Trophoblast cell (in vitro differentiated cells and primary cell): ENCODE results near the gene FBXO42.

Experiments used
- DNase-seq, 2 donors: peaks; one replicate each; pipeline ENCODE4 v3.0.0-alpha.2; 2016
- H2AFZ ChIP-seq: 2 replicates; pipeline ENCODE4 v1.6.1; 2013; ENCODE audit warnings: low read length, moderate library complexity, mild to moderate bottlenecking; ENCODE audit not compliant: insufficient read depth, poor library complexity
- H2AK5ac ChIP-seq: 2 replicates; pipeline ENCODE4 v1.6.1; 2013; ENCODE audit warnings: mild to moderate bottlenecking, low read length
- H2BK120ac ChIP-seq: 2 replicates; pipeline ENCODE4 v1.6.1; 2013; ENCODE audit warnings: low read length, mild to moderate bottlenecking, moderate library complexity; ENCODE audit not compliant: insufficient read depth, poor library complexity
- H2BK12ac ChIP-seq: 2 replicates; pipeline ENCODE4 v1.6.1; 2013; ENCODE audit warnings: mild to moderate bottlenecking, low read length, moderate library complexity
- H2BK5ac ChIP-seq: 2 replicates; pipeline ENCODE4 v1.6.1; 2013; ENCODE audit warnings: low read length, low read depth, moderate library complexity, mild to moderate bottlenecking; ENCODE audit not compliant: poor library complexity
- H3K14ac ChIP-seq: 2 replicates; pipeline ENCODE4 v1.6.1; 2013; ENCODE audit warnings: mild to moderate bottlenecking, low read length
- H3K18ac ChIP-seq: 2 replicates; pipeline ENCODE4 v1.6.1; 2013; ENCODE audit warnings: mild to moderate bottlenecking, low read length
- H3K23ac ChIP-seq: 2 replicates; pipeline ENCODE4 v1.6.1; 2013; ENCODE audit warnings: low read length
- H3K27ac ChIP-seq: 2 replicates; pipeline ENCODE4 v1.5.1; 2013; ENCODE audit warnings: low read depth, mild to moderate bottlenecking, inconsistent platforms, low read length, moderate library complexity
- H3K27me3 ChIP-seq: 2 replicates; pipeline ENCODE4 v1.6.1; 2013; ENCODE audit warnings: inconsistent platforms, mild to moderate bottlenecking, low read length, moderate library complexity; ENCODE audit not compliant: insufficient read depth
- H3K36me3 ChIP-seq, 2 experiments: 1 replicate in 1 of 2; 2 replicates in 1 of 2; pipeline ENCODE4 v1.6.1; 2013; ENCODE audit warnings: low read length in 2 of 2, mild to moderate bottlenecking in 2 of 2, moderate library complexity in 1 of 2; ENCODE audit not compliant: insufficient read depth in 2 of 2, control insufficient read depth in 1 of 2
- H3K4ac ChIP-seq: 2 replicates; pipeline ENCODE4 v1.6.1; 2013; ENCODE audit warnings: low read depth, mild to moderate bottlenecking, low read length, moderate library complexity
- H3K4me1 ChIP-seq, 2 experiments: 1 replicate in 1 of 2; 2 replicates in 1 of 2; pipeline ENCODE4 v1.6.1; 2013; ENCODE audit warnings: low read length in 2 of 2, mild to moderate bottlenecking in 2 of 2, moderate library complexity in 1 of 2; ENCODE audit not compliant: insufficient read depth in 2 of 2, control insufficient read depth in 1 of 2
- H3K4me2 ChIP-seq: 2 replicates; pipeline ENCODE4 v1.6.1; 2013; ENCODE audit warnings: inconsistent platforms, mild to moderate bottlenecking, low read length, moderate library complexity
- H3K4me3 ChIP-seq: 2 replicates; pipeline ENCODE4 v1.5.1; 2013; ENCODE audit warnings: mild to moderate bottlenecking, low read depth, low read length, inconsistent platforms
- H3K79me1 ChIP-seq: one replicate; pipeline ENCODE4 v1.6.1; 2013; ENCODE audit warnings: low read length
- H3K79me2 ChIP-seq: 2 replicates; pipeline ENCODE4 v1.6.1; 2013; ENCODE audit warnings: low read length, mild to moderate bottlenecking; ENCODE audit not compliant: control insufficient read depth, insufficient read depth, poor library complexity
- H3K9ac ChIP-seq: 2 replicates; pipeline ENCODE4 v1.6.1; 2013; ENCODE audit warnings: mild to moderate bottlenecking, low read length
- H3K9me3 ChIP-seq: 2 replicates; pipeline ENCODE4 v1.6.1; 2013; ENCODE audit warnings: low read depth, mild to moderate bottlenecking, control low read depth, inconsistent platforms, low read length; ENCODE audit not compliant: insufficient read depth
- H4K12ac ChIP-seq: 2 replicates; pipeline ENCODE4 v1.6.1; 2013; ENCODE audit warnings: low read depth, mild to moderate bottlenecking, low read length, moderate library complexity
- H4K8ac ChIP-seq: 2 replicates; pipeline ENCODE4 v1.6.1; 2013; ENCODE audit warnings: low read depth, mild to moderate bottlenecking, low read length, moderate library complexity
- H4K91ac ChIP-seq: one replicate; pipeline ENCODE4 v1.6.1; 2013; ENCODE audit warnings: low read depth, mild to moderate bottlenecking, low read length, moderate library complexity
- WGBS: extraction: QIAGEN DNeasy Blood & Tissue Kit; methylation state at CpG from one replicate; pipeline ENCODE4 v1.1.7; 2013; ENCODE audit warnings: missing lambda C conversion rate; ENCODE audit not compliant: insufficient read length, insufficient coverage; ENCODE audit errors: extremely low coverage; 5-methylcytosine and 5-hydroxymethylcytosine counted together

FBXO42 gene

DNA sequence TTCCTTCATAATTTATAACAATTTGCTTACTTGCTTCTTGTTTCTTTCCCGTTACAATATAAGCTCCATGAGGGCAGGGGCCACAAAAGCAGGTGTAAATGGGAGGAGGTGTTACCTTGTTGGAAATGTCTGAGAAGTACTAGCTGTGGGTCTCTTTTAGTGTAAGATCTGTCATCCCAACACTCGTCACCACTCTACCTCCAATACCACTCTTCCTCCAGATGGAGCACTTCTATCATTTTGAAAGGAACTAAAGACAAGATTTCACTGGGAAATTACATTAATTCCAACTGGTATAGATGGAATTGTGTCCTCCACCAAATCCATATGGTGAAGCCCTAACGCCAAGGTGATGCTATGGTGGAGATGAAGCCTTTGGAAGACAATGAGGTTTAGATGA lies 62.3 kb downstream of the FBXO42 start:
- Histone ChIP-seq H3K79me2 (no peaks in the 10 kb centered on the region), H2AK5ac (no peak overlapping the region), H2AFZ (no peak overlapping the region), H3K4me2 (no peak overlapping the region), H3K18ac (no peak overlapping the region), H3K79me1 (no peaks in the 10 kb centered on the region), H3K27ac (no peak overlapping the region), H3K23ac (no peak overlapping the region), H4K91ac (no peak overlapping the region), H2BK120ac (no peak overlapping the region), H3K9ac (no peak overlapping the region), H3K4me3 (no peak overlapping the region), H3K9me3 (no peaks in the 10 kb centered on the region), H4K12ac (no peak overlapping the region), H3K4ac (no peak overlapping the region), H3K14ac (no peak overlapping the region), H2BK12ac (no peak overlapping the region), H2BK5ac (no peak overlapping the region), H4K8ac (no peak overlapping the region), H3K36me3 (peaks cover 3 to 15% of the 10 kb centered on the region in 2 experiments), H3K27me3 (no peaks in the 10 kb centered on the region), H3K4me1 (no peaks in the 10 kb centered on the region)
- no peak for DNase-seq
- no CpG with 5 or more reads among the region's 3 CpGs for WGBS

DNA sequence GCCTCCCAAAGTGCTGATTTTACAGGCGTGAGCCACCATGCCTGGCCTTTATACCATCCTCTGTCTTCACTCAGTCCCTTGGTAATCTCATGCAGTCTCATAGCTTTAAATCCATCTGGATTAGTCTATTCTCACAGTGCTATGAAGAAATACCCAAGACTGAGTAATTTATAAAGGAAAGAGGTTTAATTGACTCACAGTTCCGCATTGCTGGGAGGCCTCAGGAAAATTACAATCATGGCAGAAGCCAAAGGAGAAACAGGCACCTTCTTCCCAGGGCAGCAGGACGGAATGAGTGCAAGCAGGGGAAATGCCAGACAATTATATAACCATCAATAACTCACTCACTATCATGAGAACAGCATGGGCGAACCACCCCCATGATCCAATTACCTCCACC lies 66.2 kb downstream of the FBXO42 start:
- Histone ChIP-seq H3K18ac (no peak overlapping the region), H3K23ac (no peak overlapping the region), H2AK5ac (no peak overlapping the region), H4K12ac (no peak overlapping the region), H3K36me3 (peaks cover 3 to 9% of the 10 kb centered on the region in 2 experiments), H4K91ac (no peak overlapping the region), H3K79me2 (no peaks in the 10 kb centered on the region), H3K9me3 (no peaks in the 10 kb centered on the region), H2BK12ac (no peak overlapping the region), H3K4me2 (no peak overlapping the region), H3K4me1 (no peaks in the 10 kb centered on the region), H3K27me3 (no peaks in the 10 kb centered on the region), H3K4me3 (no peak overlapping the region), H2AFZ (no peak overlapping the region), H3K4ac (no peak overlapping the region), H4K8ac (no peak overlapping the region), H3K9ac (no peak overlapping the region), H2BK5ac (no peak overlapping the region), H3K27ac (no peak overlapping the region), H3K79me1 (no peaks in the 10 kb centered on the region), H2BK120ac (no peak overlapping the region), H3K14ac (no peak overlapping the region)
- peak; percentile 61 to 67 for DNase-seq
- no CpG with 5 or more reads among the region's 4 CpGs for WGBS

GRCh38 chr1:16281765-16282164 lies 70.5 kb downstream of the FBXO42 start:
- Histone ChIP-seq H3K9ac (no peak overlapping the region), H3K4me3 (no peak overlapping the region), H3K9me3 (no peaks in the 10 kb centered on the region), H2AK5ac (no peak overlapping the region), H3K23ac (no peak overlapping the region), H3K27ac (no peak overlapping the region), H2BK12ac (no peak overlapping the region), H4K12ac (no peak overlapping the region), H3K18ac (no peak overlapping the region), H3K14ac (no peak overlapping the region), H3K27me3 (no peaks in the 10 kb centered on the region), H3K79me2 (no peaks in the 10 kb centered on the region), H2BK5ac (no peak overlapping the region), H3K4ac (no peak overlapping the region), H2AFZ (no peak overlapping the region), H4K8ac (no peak overlapping the region), H3K4me2 (no peak overlapping the region), H3K4me1 (no peaks in the 10 kb centered on the region), H4K91ac (no peak overlapping the region), H3K79me1 (no peaks in the 10 kb centered on the region), H2BK120ac (no peak overlapping the region), H3K36me3 (no peaks in the 10 kb centered on the region)
- no CpG with 5 or more reads among the region's 2 CpGs for WGBS
- no peak for DNase-seq

DNA sequence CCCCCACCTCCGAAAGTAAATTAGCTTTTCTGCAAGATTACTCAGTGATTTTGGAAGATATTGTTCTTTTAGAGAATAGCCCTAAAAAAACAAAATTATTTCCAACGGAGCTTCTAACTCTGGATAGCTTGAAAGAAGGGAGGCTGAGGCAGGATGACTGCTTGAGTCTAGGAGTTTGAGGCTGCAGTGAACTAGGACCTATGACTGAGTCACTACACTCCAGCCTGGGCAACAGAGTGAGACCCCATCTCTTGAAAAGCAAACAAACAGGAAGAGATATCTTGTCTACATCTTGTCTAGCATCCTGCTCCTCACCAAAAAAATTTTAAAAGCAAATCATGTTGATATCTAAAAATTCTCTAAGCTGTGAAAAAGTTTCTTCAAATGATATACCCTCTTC lies 73.1 kb downstream of the FBXO42 start:
- Histone ChIP-seq H3K4ac (no peak overlapping the region), H4K91ac (no peak overlapping the region), H3K4me1 (no peaks in the 10 kb centered on the region), H4K12ac (no peak overlapping the region), H3K9me3 (no peaks in the 10 kb centered on the region), H2BK5ac (no peak overlapping the region), H3K14ac (no peak overlapping the region), H2BK120ac (no peak overlapping the region), H2AFZ (no peak overlapping the region), H4K8ac (no peak overlapping the region), H3K79me2 (no peaks in the 10 kb centered on the region), H3K4me2 (no peak overlapping the region), H3K27me3 (no peaks in the 10 kb centered on the region), H3K18ac (no peak overlapping the region), H3K27ac (no peak overlapping the region), H3K23ac (no peak overlapping the region), H3K4me3 (no peak overlapping the region), H3K36me3 (no peaks in the 10 kb centered on the region), H3K79me1 (no peaks in the 10 kb centered on the region), H3K9ac (no peak overlapping the region), H2BK12ac (no peak overlapping the region), H2AK5ac (no peak overlapping the region)
- WGBS = no CpG with 5 or more reads among the region's 2 CpGs
- no peak for DNase-seq
